GM10266 (cell line): Measurements from ENCODE around the gene CELA2A.

Experiments
- DNase-seq: peaks from one replicate; pipeline ENCODE4 v3.0.0; 2012; ENCODE audit errors: extremely low spot score
- TF ChIP-seq, protein P1 (sequence below): IDR thresholded peaks from 2 replicates; pipeline ENCODE4 v1.5.1; 2012; ENCODE audit warnings: mild to moderate bottlenecking, low read depth; ENCODE audit not compliant: control insufficient read depth, insufficient read depth; ENCODE audit errors: missing control alignments

CELA2A gene

GRCh38 chr1:15440357-15440756 lies 16.2 kb upstream of the CELA2A start:
- DNase-seq: no peak
- TF ChIP-seq, protein P1, sequence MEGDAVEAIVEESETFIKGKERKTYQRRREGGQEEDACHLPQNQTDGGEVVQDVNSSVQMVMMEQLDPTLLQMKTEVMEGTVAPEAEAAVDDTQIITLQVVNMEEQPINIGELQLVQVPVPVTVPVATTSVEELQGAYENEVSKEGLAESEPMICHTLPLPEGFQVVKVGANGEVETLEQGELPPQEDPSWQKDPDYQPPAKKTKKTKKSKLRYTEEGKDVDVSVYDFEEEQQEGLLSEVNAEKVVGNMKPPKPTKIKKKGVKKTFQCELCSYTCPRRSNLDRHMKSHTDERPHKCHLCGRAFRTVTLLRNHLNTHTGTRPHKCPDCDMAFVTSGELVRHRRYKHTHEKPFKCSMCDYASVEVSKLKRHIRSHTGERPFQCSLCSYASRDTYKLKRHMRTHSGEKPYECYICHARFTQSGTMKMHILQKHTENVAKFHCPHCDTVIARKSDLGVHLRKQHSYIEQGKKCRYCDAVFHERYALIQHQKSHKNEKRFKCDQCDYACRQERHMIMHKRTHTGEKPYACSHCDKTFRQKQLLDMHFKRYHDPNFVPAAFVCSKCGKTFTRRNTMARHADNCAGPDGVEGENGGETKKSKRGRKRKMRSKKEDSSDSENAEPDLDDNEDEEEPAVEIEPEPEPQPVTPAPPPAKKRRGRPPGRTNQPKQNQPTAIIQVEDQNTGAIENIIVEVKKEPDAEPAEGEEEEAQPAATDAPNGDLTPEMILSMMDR: no peak

- TF ChIP-seq, protein P1: no peak
- no peak for DNase-seq
Measured at GRCh38 chr1:15441247-15441646, 15.3 kb upstream of the CELA2A start.

DNA sequence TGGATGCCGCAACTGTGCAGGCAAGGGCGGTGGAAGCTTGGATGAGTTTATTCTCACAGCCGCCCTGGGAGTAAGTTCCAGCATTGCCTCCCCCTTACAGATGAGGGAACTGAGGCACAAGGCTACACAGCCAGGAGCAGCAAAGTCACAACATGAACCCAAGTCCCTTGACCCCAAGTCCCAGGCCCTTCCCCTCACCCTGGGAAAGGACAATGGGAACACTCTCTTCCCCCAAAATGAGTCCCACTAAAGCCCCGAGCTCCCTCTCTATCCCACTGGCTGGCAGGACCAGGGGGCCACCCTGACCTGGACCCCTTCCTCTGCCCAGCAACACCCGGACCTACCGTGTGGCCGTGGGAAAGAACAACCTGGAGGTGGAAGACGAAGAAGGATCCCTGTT lies 14.4 kb upstream of the CELA2A start:
- TF ChIP-seq, protein P1: no peak
- DNase-seq: no peak

- TF ChIP-seq, protein P1: no peak
- no peak for DNase-seq
Measured at GRCh38 chr1:15442759-15443158, 13.8 kb upstream of the CELA2A start.

DNA sequence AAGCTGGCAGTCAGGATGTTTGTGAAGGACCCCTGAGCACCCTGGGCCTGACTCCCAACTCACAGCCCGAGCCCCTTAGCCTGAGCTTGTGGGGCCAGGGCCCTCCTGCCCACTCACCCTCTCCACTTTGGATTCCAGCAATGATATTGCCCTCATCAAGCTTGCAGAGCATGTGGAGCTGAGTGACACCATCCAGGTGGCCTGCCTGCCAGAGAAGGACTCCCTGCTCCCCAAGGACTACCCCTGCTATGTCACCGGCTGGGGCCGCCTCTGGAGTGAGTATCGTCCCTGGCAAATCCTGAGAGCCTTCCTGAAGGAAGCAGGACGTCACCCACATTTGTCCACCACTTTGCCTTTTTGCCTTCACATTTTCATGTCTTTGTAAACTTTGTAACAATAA lies 13.3 kb upstream of the CELA2A start:
- TF ChIP-seq, protein P1: no peak

GRCh38 chr1:15444468-15445389 lies 11.8 kb upstream of the CELA2A start:
- TF ChIP-seq, protein P1: no peak
- no peak for DNase-seq

More for the DNA sequence above, 13.3 kb upstream of the CELA2A start:
- DNase-seq: no peak
